Measurements from ENCODE around the gene PIM1.
"Not testable (repeated sequence)": the region's sequence is repeated elsewhere in the genome, so short reads cannot be mapped to it uniquely, and the experiment has no call there.

Gene PIM1

GRCh38 chr6:37188962-37189510 lies 19.1 kb downstream of the PIM1 start:
- DNase-seq (ENCODE audit: low read depth), result no peak
- no peak for TF ChIP-seq CTCF (conservative IDR thresholded peaks at IDR 0.05; ENCODE audit: low read depth, low read length)
- no peak overlapping the region for H3K4me3 ChIP-seq (ENCODE audit: low read depth, low read length)

- H3K4me3 ChIP-seq (ENCODE audit: low read depth, low read length), result no peak overlapping the region
- DNase-seq (ENCODE audit: low read depth), result peak; percentile 53
- no peak for TF ChIP-seq CTCF (conservative IDR thresholded peaks at IDR 0.05; ENCODE audit: low read depth, low read length)
These were observed 20.2 kb downstream of the PIM1 start for GRCh38 chr6:37190159-37190535.

DNA sequence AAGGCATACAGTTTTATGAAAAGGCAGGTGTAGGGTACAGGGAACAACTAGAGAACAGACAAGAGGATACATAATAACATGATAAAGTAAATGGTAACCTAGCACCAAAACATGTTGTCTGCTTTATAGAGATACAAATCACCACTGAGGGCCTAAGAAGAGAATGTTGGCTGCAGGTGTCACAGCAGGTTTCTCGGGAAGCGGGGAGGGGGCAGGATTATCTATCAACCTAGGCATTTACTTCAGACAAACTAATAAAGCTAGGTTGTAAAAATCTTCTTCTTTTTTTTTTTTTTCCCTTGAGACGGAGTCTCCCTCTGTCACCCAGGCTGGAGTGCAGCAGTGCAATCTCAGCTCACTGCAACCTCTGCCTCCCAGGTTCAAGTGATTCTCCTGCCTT lies 22.7 kb downstream of the PIM1 start:
- no peak for TF ChIP-seq CTCF (conservative IDR thresholded peaks at IDR 0.05; ENCODE audit: low read depth, low read length)
- no peak for DNase-seq (ENCODE audit: low read depth)

DNA sequence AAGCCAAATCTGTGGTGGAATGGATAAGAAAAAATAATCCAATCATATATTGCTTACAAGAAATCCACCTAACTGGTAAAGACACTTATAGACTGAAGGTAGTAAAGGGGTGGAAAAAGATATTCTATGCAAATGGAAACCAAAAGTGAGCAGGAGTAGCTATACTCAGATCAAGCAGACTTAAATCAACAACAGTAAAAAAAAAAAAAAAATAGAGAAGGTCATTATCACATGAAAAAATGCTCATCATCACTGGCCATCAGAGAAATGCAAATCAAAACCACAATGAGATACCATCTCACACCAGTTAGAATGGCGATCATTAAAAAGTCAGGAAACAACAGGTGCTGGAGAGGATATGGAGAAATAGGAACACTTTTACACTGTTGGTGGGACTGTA lies 24.9 kb downstream of the PIM1 start:
- H3K4me3 ChIP-seq (ENCODE audit: low read depth, low read length); DNase-seq (ENCODE audit: low read depth): not testable (repeated sequence)

More for the DNA sequence above, 22.7 kb downstream of the PIM1 start:
- no peak overlapping the region for H3K4me3 ChIP-seq (ENCODE audit: low read depth, low read length)

DNA sequence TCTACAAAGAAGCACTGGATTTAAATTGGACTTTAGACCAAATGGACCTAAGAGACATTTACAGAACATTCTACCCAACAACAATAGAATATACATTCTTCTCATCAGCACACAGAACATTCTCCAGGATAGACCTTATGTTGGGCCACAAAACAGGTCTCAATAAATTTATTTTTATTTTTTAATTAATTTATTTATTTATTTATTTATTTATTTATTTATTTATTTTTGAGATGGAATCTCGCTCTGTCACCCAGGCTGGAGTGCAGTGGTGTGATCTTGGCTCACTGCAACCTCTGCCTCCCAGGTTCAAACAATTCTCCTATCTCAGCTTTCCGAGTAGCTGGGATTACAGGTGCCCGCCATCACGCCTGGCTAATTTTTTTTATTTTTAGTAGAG lies 26.5 kb downstream of the PIM1 start:
- not testable (repeated sequence) for DNase-seq (ENCODE audit: low read depth); H3K4me3 ChIP-seq (ENCODE audit: low read depth, low read length)

DNA sequence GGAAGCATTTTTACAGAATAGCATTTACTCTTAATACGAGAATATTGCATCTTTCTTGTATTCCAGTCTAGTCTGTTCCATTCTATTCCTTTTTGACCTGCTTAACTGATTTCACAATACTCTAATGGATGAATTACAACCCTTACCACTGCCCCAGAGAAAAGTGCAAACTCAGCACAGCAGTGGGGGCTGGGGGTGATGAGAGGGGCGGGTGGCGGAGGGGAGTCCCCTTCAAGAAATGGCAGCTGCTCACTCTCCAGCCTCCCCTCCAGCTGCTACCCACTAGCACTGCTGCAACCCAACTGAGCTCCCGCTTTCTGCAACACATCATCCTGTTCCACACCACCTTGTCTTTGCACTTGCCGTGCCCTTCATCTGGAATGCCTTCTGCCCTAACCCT lies 30.1 kb downstream of the PIM1 start:
- DNase-seq (ENCODE audit: low read depth), result no peak
- no peak overlapping the region for H3K4me3 ChIP-seq (ENCODE audit: low read depth, low read length)
- no peak for TF ChIP-seq CTCF (conservative IDR thresholded peaks at IDR 0.05; ENCODE audit: low read depth, low read length)

DNA sequence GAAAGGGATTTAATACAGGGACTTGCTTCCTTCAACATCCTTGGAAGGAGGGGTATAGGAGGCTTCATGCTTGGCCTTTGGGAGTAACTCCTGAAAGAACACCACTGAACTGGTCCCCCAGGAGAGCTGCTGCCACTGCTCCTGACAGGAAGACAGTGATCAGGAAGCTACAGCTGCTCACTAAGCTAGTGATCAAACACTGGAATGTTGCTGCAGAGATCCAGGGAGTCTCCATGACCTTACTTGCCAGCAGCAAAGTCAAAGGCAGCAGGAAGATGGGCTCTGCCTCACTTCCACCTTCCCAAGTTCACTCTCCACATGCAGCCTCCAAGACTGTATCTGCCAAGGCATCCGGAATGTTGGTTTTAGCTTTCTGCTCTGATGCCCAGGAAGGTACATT lies 31.8 kb downstream of the PIM1 start:
- H3K4me3 ChIP-seq (ENCODE audit: low read depth, low read length), result no peak overlapping the region
- no peak for TF ChIP-seq CTCF (conservative IDR thresholded peaks at IDR 0.05; ENCODE audit: low read depth, low read length)
- no peak for DNase-seq (ENCODE audit: low read depth)

DNA sequence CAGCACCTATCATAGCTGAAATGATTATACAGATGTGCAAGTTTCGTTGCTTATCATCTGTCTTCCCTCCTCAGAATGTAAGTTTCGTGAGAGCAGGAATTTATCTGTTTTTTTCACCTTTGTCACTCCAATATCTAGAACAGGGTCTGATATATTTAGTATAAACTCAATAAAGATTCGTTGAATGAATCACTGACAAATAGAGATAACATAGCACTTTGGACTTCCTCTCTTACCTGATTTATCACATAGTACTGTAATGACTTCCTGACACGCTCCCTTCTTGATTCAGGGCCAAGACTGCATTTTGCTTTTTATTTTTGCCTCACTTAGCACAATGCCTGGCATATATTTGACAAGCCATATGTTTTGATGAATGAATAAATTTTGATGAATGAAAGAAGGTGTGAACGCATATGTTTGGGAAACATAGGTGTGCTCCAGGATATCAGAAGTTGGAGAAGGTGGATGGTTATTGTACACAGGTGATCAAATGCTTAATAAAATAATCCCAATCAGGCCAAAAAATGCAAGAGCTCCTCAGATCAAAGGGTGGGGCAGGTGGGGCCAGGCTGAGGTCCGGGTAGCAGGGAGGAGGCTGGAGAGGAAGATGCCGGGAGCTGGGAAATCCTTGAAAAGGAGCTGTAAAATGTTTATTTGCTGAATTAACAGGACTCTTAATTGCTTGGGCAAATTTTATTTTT lies 33.0 kb downstream of the PIM1 start:
- no peak for DNase-seq (ENCODE audit: low read depth)
- TF ChIP-seq CTCF (conservative IDR thresholded peaks at IDR 0.05; ENCODE audit: low read depth, low read length), result no peak
- no peak overlapping the region for H3K4me3 ChIP-seq (ENCODE audit: low read depth, low read length)
